ENCODE data around the gene TULP1. TPM values are rescaled to one million over a fixed set of nuclear protein-coding genes. Genes with fewer than 3 reads are reported as not detected.

The TULP1 gene
- total RNA-seq, 1 donor from 2014 or later = not detected

GRCh38 chr6:35477551-35478179 is 35.0 kb downstream of the TULP1 start:
- H3K4me3 Mint-ChIP-seq (ENCODE audit: unreplicated experiment) = no peak overlapping the region
- no peak for DNase-seq (ENCODE audit: low spot score)
- peaks cover 6% of the 10 kb centered on the region for H3K27me3 Mint-ChIP-seq (ENCODE audit: unreplicated experiment)
- no peak for TF ChIP-seq CTCF (IDR thresholded peaks at IDR 0.05; ENCODE audit: unreplicated experiment)
- no peaks in the 10 kb centered on the region for H3K36me3 Mint-ChIP-seq (ENCODE audit: low read depth, unreplicated experiment)
- H3K9me3 Mint-ChIP-seq (ENCODE audit: unreplicated experiment) = no peaks in the 10 kb centered on the region
- H3K4me1 Mint-ChIP-seq (ENCODE audit: unreplicated experiment) = no peaks in the 10 kb centered on the region
- no peak overlapping the region for H3K27ac Mint-ChIP-seq (ENCODE audit: unreplicated experiment)

- no peak for TF ChIP-seq CTCF (IDR thresholded peaks at IDR 0.05; ENCODE audit: unreplicated experiment)
- H3K27ac Mint-ChIP-seq (ENCODE audit: unreplicated experiment) = no peak overlapping the region
- DNase-seq (ENCODE audit: low spot score) = no peak
- no peak overlapping the region for H3K4me3 Mint-ChIP-seq (ENCODE audit: unreplicated experiment)
- no peaks in the 10 kb centered on the region for H3K9me3 Mint-ChIP-seq (ENCODE audit: unreplicated experiment)
- no peaks in the 10 kb centered on the region for H3K4me1 Mint-ChIP-seq (ENCODE audit: unreplicated experiment)
- H3K27me3 Mint-ChIP-seq (ENCODE audit: unreplicated experiment) = peaks cover 6% of the 10 kb centered on the region
- H3K36me3 Mint-ChIP-seq (ENCODE audit: low read depth, unreplicated experiment) = no peaks in the 10 kb centered on the region
Observed at GRCh38 chr6:35477028-35477427, 35.7 kb downstream of the TULP1 start.

- no peak for TF ChIP-seq CTCF (IDR thresholded peaks at IDR 0.05; ENCODE audit: unreplicated experiment)
- Mint-ChIP-seq H3K4me1 (ENCODE audit: unreplicated experiment) (no peaks in the 10 kb centered on the region), H3K36me3 (ENCODE audit: low read depth, unreplicated experiment) (peaks cover under 1% of the 10 kb centered on the region), H3K4me3 (ENCODE audit: unreplicated experiment) (no peak overlapping the region), H3K27ac (ENCODE audit: unreplicated experiment) (no peak overlapping the region), H3K9me3 (ENCODE audit: unreplicated experiment) (no peaks in the 10 kb centered on the region), H3K27me3 (ENCODE audit: unreplicated experiment) (peaks cover 6% of the 10 kb centered on the region)
- DNase-seq (ENCODE audit: low spot score) = no peak
Observed at GRCh38 chr6:35476004-35476403, 36.7 kb downstream of the TULP1 start.

- DNase-seq (ENCODE audit: low spot score) = no peak
- Mint-ChIP-seq H3K27ac (ENCODE audit: unreplicated experiment) (no peak overlapping the region), H3K4me3 (ENCODE audit: unreplicated experiment) (no peak overlapping the region), H3K36me3 (ENCODE audit: low read depth, unreplicated experiment) (peaks cover 5% of the 10 kb centered on the region), H3K4me1 (ENCODE audit: unreplicated experiment) (peaks cover 3% of the 10 kb centered on the region), H3K27me3 (ENCODE audit: unreplicated experiment) (peaks cover 6% of the 10 kb centered on the region), H3K9me3 (ENCODE audit: unreplicated experiment) (no peaks in the 10 kb centered on the region)
- TF ChIP-seq CTCF (IDR thresholded peaks at IDR 0.05; ENCODE audit: unreplicated experiment) = no peak
Observed at GRCh38 chr6:35475573-35475972, 37.1 kb downstream of the TULP1 start.

GRCh38 chr6:35474942-35475570 is 37.6 kb downstream of the TULP1 start:
- Mint-ChIP-seq H3K4me1 (ENCODE audit: unreplicated experiment) (peaks cover 4% of the 10 kb centered on the region), H3K36me3 (ENCODE audit: low read depth, unreplicated experiment) (peaks cover 9% of the 10 kb centered on the region), H3K27ac (ENCODE audit: unreplicated experiment) (no peak overlapping the region), H3K27me3 (ENCODE audit: unreplicated experiment) (peaks cover 6% of the 10 kb centered on the region), H3K4me3 (ENCODE audit: unreplicated experiment) (no peak overlapping the region), H3K9me3 (ENCODE audit: unreplicated experiment) (no peaks in the 10 kb centered on the region)
- no peak for TF ChIP-seq CTCF (IDR thresholded peaks at IDR 0.05; ENCODE audit: unreplicated experiment)
- DNase-seq (ENCODE audit: low spot score) = no peak
